Measurements from ENCODE around the gene RUNX3.

The RUNX3 gene

GRCh38 chr1:24946861-24947658 is 17.0 kb upstream of the RUNX3 start:
- DNase-seq (ENCODE audit: low spot score) = no peak

GRCh38 chr1:24945354-24946326 is 15.6 kb upstream of the RUNX3 start:
- DNase-seq (ENCODE audit: low spot score) = no peak

GRCh38 chr1:24944318-24944717 is 14.2 kb upstream of the RUNX3 start:
- no peak for DNase-seq (ENCODE audit: low spot score)

GRCh38 chr1:24942789-24943188 is 12.7 kb upstream of the RUNX3 start:
- DNase-seq (ENCODE audit: low spot score) = no peak

- DNase-seq (ENCODE audit: low spot score) = no peak
These were observed 11.5 kb upstream of the RUNX3 start for GRCh38 chr1:24941564-24941963.

- no peak for DNase-seq (ENCODE audit: low spot score)
These were observed 10.2 kb upstream of the RUNX3 start for GRCh38 chr1:24940231-24940630.

GRCh38 chr1:24939675-24940193 is 9.7 kb upstream of the RUNX3 start:
- no peak for DNase-seq (ENCODE audit: low spot score)

GRCh38 chr1:24939040-24939674 is 9.1 kb upstream of the RUNX3 start:
- DNase-seq (ENCODE audit: low spot score) = no peak

GRCh38 chr1:24938276-24938675 is 8.2 kb upstream of the RUNX3 start:
- DNase-seq (ENCODE audit: low spot score) = no peak

- no peak for DNase-seq (ENCODE audit: low spot score)
These were observed 6.6 kb upstream of the RUNX3 start for GRCh38 chr1:24936684-24937083.

- no peak for DNase-seq (ENCODE audit: low spot score)
These were observed 5.8 kb upstream of the RUNX3 start for GRCh38 chr1:24935615-24936484.

GRCh38 chr1:24935196-24935526 is 5.1 kb upstream of the RUNX3 start:
- DNase-seq (ENCODE audit: low spot score) = no peak

GRCh38 chr1:24934310-24935195 is 4.5 kb upstream of the RUNX3 start:
- DNase-seq (ENCODE audit: low spot score) = no peak

- no peak for DNase-seq (ENCODE audit: low spot score)
These were observed 3.4 kb upstream of the RUNX3 start for GRCh38 chr1:24933468-24933867.

- no peak for DNase-seq (ENCODE audit: low spot score)
These were observed 2.7 kb upstream of the RUNX3 start for GRCh38 chr1:24932725-24933294.

GRCh38 chr1:24932284-24932683 is 2.2 kb upstream of the RUNX3 start:
- peak; percentile 91 for DNase-seq (ENCODE audit: low spot score)

- DNase-seq (ENCODE audit: low spot score) = peak; percentile 50
These were observed 1.6 kb upstream of the RUNX3 start for GRCh38 chr1:24931468-24932231.

GRCh38 chr1:24931146-24931467 is 1.0 kb upstream of the RUNX3 start:
- DNase-seq (ENCODE audit: low spot score) = peak; percentile 55

Data from D341Med (cell line).